ENCODE data around the gene CORIN.
"Not testable (repeated sequence)": the region's sequence is repeated elsewhere in the genome, so short reads cannot be mapped to it uniquely, and the experiment has no call there.

The CORIN gene

DNA sequence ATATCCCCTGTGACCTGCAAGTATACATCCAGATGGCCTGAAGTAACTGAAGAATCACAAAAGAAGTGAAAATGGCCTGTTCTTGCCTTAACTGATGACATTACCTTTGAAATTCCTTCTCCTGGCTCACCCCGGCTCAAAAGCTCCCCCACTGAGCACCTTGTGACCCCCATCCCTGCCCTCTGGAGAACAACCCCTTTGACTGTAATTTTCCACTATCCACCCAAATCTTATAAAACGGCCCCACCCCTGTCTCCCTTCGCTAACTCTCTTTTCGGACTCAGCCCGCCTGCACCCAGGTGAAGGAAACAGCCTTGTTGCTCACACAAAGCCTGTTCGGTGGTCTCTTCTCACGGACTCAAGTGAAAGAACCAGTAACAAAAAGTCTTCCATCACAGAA, 69.9 kb downstream of the CORIN start:
- not testable (repeated sequence) for DNase-seq

- no peak for DNase-seq
Observed at GRCh38 chr4:47763279-47763678, 74.6 kb downstream of the CORIN start.

GRCh38 chr4:47762376-47763266, 75.2 kb downstream of the CORIN start:
- no peak for DNase-seq

DNA sequence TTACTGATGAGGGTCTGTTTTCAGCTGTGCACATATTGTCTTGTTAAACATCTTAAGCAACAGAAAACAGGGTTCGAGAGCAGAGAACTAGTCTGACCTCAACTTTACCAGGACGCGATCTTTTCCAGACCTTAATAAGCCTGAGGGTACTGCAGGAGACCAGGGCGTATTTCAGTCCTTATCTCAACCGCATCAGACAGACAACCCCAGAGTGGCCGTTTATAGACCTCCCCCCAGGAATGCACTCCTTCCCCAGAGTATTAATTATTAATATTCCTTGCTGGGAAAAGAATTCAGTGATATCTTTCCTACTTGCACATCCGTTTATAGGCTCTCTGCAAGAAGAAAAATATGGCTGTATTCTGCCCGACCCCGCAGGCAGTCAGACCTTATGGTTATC, 84.6 kb downstream of the CORIN start:
- not testable (repeated sequence) for DNase-seq

DNA sequence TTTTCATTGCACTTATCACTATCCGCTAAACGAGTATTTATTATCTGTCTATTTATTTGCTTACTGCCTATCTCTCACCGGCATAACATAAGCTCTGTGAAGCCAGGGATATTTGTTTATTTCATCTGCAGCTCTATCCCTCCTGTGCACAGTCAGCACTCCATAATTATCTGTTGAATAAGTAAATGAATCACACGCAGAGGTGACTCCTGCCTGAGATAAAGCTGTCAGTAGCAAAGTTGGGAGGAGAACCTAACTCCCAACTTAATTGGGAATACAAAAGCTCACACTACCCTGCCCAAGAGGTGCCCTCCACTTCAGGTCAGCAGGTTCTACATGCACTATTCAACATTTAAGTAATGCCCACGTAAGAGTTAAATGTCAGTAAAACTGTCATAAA, 85.7 kb downstream of the CORIN start:
- no peak for DNase-seq

DNA sequence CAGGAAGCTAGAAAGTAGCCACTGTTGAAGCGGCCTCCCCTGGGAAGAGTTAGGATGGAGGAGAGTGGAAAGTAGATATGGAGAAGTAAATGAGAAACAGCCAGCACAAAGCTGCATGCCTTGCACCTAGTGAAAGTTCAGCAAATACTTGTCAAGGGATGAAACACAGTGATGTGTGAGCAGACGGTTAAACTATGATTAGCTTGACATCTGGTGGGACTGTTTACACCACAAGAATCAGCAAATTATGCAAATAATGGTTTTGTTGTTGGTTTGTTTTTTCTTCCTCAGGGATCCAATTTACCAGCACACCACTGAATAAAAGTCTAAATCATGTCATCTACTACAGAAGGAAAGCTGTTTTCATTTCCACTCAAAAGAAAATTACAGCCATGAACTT, 87.1 kb downstream of the CORIN start:
- DNase-seq, result no peak

GRCh38 chr4:47749858-47750257, 88.0 kb downstream of the CORIN start:
- DNase-seq, result no peak

- no peak for DNase-seq
Observed at GRCh38 chr4:47749060-47749459, 88.8 kb downstream of the CORIN start.

DNA sequence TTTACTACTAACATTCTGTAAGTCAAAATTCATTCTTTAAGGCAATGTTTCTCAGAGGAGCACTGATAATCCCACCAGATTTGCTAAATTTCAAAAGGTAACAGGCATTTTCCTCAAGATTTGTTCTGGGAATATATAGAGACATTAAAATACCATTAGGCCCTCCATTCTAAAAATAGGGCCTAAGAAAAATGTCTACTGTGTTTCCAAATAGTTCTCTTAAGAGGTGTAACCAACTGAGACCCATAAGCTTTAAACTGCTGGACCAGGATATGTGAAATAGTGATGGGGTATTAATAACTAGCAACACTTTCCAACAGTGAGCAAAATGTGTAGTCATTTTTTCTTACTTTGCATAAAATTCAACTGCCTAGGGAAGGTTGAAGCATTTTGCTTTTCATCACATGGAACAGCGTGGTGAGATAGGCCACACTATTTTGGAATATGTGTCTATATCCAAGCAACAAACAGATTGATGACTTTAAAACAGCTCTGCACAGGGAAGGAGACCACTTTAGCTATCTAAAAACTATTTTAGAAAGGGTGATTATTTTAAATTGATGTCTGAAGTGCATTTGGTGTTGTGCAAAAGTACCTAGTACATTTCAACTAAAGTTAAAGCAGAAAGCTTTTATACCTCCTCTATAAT, 89.9 kb downstream of the CORIN start:
- no peak for DNase-seq

GRCh38 chr4:47747211-47747610, 90.7 kb downstream of the CORIN start:
- DNase-seq, result no peak

GRCh38 chr4:47746122-47746521, 91.7 kb downstream of the CORIN start:
- no peak for DNase-seq

DNA sequence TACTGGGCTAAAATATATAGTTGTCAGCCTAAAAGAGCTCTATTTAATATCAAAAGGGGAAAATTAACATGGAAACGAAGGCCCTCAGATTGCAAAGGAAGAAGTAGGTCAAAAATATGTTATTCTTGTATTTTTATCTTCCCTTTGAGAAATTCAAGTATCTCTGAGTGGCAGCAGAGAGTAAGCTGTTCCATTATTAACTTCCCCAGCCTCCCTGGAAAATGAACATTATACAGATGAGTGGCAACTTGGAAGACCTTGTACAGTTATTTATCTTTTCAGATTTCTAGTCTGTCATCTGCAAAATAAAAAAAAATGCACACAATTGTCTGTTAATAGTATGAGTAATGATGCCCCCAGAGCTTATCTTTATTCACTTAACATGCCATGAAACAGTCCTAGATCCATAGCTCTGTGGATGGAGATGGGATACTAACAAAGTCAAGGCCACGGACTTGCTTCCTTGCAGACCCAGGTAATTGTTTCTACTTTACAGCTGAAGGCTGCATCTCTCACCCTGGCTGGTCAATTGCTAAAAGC, 93.0 kb downstream of the CORIN start:
- DNase-seq, result no peak

DNA sequence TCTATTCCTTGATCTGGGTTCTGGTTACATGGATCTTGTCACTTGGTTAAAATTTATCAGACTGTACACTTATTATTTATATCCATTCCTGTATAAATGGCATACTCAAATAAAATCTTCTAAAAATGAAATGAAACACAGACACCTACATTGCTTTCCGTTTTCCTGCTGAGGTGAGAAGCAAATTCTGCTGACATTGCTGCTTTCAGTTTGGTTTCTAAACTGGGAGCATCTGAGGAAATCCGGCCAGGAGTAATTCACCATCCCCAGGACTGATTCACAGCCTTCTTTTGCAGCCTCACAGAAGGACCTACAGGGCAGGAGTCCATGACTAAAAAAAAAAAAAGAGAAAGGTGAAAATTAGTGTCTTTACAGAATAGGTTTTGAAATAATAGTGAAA, 93.6 kb downstream of the CORIN start:
- DNase-seq, result no peak

- DNase-seq, result no peak
Observed at GRCh38 chr4:47741200-47741599, 96.7 kb downstream of the CORIN start.

- DNase-seq, result no peak
Observed at GRCh38 chr4:47737326-47737725, 100.5 kb downstream of the CORIN start.

GRCh38 chr4:47736555-47736954, 101.3 kb downstream of the CORIN start:
- no peak for DNase-seq

DNA sequence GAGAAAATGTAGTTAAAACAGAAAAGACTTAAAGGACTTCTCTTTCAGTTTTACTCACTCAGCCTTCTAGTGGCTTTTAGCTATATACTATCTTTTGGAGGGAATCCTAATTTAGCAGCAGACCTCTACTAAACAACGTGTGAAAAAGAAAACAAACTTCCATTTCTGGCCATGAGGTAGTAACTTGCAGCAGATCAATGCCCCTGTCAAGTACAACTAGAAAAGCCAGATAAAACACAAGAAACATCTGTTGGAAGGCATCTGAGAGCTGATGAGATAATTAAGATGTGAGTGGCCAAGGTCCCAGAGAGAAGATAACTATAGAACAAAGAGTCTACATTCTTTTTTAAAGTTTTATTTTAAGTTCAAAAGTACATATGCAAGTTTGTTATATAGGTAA, 101.7 kb downstream of the CORIN start:
- DNase-seq, result no peak

DNA sequence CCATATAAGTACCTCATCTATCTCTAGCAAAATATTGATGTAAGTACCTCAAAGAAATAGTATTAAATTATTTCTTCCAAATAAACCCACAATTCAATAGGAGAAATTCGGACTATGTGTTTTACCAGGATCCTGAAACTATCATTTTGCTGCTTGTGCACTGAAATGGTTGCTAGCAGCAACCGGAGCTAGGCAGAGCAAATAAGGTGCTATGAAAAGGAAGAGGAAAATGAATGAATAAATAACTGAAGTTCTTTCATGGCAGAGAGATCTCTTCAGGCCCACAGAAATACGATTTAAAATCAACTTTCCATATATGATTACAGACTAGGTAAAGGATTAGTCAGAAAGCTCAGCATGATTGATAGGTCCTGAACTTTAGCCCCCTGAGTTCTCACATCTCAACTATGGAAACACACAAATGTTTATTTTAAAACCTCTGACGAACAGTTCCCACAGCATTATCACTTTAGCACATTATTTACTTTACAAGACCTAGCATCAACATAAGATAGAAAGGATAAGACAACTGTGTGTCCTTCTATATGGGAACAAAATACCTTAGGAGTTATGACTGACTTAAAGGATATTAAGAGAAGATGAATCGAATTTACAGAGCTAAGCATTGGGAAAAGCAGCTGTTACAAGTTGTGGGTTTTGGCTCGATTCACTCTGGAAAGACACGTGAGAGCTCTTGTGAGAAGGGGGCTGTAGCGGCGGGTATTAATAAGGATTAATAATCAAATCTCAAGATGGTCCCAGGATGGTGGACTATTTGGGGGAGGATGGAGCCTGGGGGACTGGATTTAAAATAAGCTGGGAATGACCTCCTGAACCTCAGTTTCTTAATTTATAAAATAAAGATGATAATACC, 104.3 kb downstream of the CORIN start:
- DNase-seq, result no peak

DNA sequence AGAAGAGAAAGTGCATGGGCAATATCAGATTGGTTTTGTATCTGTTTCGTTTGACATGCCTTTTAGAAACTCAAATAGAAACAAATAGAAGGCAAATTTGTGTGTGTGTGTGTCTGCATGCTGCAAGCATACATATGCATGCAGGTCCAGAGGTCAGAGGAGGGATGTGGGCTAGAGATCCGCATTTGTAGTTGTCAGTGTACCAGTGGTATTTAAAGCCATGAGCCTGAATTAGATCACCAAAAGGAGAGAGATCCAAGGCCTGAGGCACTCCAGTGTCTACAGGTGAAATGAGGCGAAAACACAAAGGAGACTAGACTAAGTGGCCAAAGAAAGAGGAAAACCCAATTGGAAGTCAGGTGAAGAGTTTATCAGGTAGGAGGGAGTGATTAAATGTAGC, 106.7 kb downstream of the CORIN start:
- DNase-seq, result no peak

GRCh38 chr4:47729131-47729680, 108.7 kb downstream of the CORIN start:
- no peak for DNase-seq

- no peak for DNase-seq
Observed at GRCh38 chr4:47721892-47722575, 115.8 kb downstream of the CORIN start.

DNA sequence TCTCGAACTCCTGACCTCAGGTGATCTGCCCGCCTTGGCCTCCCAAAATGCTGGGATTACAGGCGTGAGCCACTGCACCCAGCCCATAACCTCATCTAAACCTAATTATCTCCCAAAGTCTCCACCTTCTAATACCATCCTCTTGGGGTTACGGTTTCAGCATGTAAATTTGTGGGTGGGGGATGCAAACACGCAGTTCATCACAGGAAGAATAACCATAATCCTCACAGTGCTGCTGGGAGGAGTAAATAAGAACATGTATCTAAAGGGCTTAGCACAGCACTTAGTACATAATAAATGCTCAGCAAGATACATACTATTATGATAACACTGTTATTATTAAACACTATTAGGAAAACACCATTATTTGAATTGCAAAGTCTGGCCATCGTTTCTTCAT, 116.4 kb downstream of the CORIN start:
- DNase-seq, result no peak
